Measurements from ENCODE around the gene CADM2. TPM values are rescaled to one million over a fixed set of nuclear protein-coding genes. Genes with fewer than 3 reads are reported as not detected.

CADM2 gene
- total RNA-seq, 1 experiment from 2014 or later = 10.9 TPM

GRCh38 chr3:85313380-85313779 lies 354.6 kb downstream of the CADM2 start:
- Histone ChIP-seq H3K27ac (ENCODE audit: insufficient read length, low read depth, low read length) (no peak overlapping the region), H3K27me3 (ENCODE audit: insufficient read depth, low read length) (no peaks in the 10 kb centered on the region), H3K79me1 (ENCODE audit: insufficient read depth, low read depth, low read length, poor library complexity, severe bottlenecking) (no peaks in the 10 kb centered on the region), H3K4ac (ENCODE audit: low read depth, low read length) (no peak overlapping the region), H2BK5ac (ENCODE audit: insufficient read length, low read length) (no peak overlapping the region), H2BK120ac (ENCODE audit: low read depth, low read length, poor library complexity, severe bottlenecking) (no peak overlapping the region), H3K23ac (ENCODE audit: insufficient read length, low read depth, low read length) (no peak overlapping the region), H3K4me2 (ENCODE audit: insufficient read depth, insufficient read length, low read length) (no peak overlapping the region), H3K18ac (ENCODE audit: insufficient read length, low read depth, low read length) (no peak overlapping the region), H3K9me3 (ENCODE audit: control insufficient read depth, low read depth, low read length) (no peaks in the 10 kb centered on the region), H2AK5ac (ENCODE audit: insufficient read length, low read length) (no peak overlapping the region), H3K56ac (ENCODE audit: insufficient read length, low read depth, low read length) (no peak overlapping the region), H3K79me2 (ENCODE audit: insufficient read depth, low read length) (no peaks in the 10 kb centered on the region), H2BK12ac (ENCODE audit: insufficient read length, low read depth, low read length) (no peak overlapping the region), H3T11ph (ENCODE audit: low read length) (no peak overlapping the region), H4K20me1 (ENCODE audit: control insufficient read depth, insufficient read depth, insufficient read length) (no peaks in the 10 kb centered on the region), H3K4me1 (ENCODE audit: insufficient read depth, low read length) (no peaks in the 10 kb centered on the region), H4K91ac (ENCODE audit: insufficient read length, low read depth, low read length) (no peak overlapping the region), H3K14ac (ENCODE audit: insufficient read depth, low read length) (no peak overlapping the region), H4K5ac (ENCODE audit: insufficient read length, low read depth, low read length) (no peak overlapping the region), H2AFZ (ENCODE audit: low read length) (no peak overlapping the region), H2BK20ac (ENCODE audit: low read depth, low read length, poor library complexity, severe bottlenecking) (no peak overlapping the region), H4K8ac (replicated peaks; ENCODE audit: insufficient read length, low read depth, low read length) (no peak overlapping the region), H3K23me2 (ENCODE audit: insufficient read length, low read depth, low read length, poor library complexity, severe bottlenecking) (no peaks in the 10 kb centered on the region), H3K9ac (ENCODE audit: extremely low read depth, insufficient read length, low read length) (no peak overlapping the region), H2BK15ac (ENCODE audit: low read depth, low read length) (no peak overlapping the region)
- no peak overlapping the region for H3K4me3 Mint-ChIP-seq
- peaks cover 0 to 9% (median 0%) of the 10 kb centered on the region in 3 experiments; a peak in 1 of 7 replicates for H3K36me3 Mint-ChIP-seq (ENCODE audit: insufficient read depth in 1 of 3, low read depth in 3 of 3)
- no peak for TF ChIP-seq CTCF (conservative IDR thresholded peaks at IDR 0.05)
- H3K9me3 Mint-ChIP-seq = no peaks in the 10 kb centered on the region; a peak in 3 of 5 replicates
- DNase-seq = no peak
- no peaks in the 10 kb centered on the region for H3K27me3 Mint-ChIP-seq (ENCODE audit: low read depth)
- H3K27ac Mint-ChIP-seq = no peak overlapping the region
- no peaks in the 10 kb centered on the region for H3K4me1 Mint-ChIP-seq
- no CpG with 5 or more reads among the region's 1 CpG for WGBS (ENCODE audit: extremely low coverage, insufficient read length, low lambda C conversion rate)

All from H9 (cell line).